Pancreas (tissue), 10 donors: Measurements from ENCODE around the gene ADAR. TPM values are rescaled to one million over a fixed set of nuclear protein-coding genes. Genes with fewer than 3 reads are reported as not detected.

Source experiments
- ATAC-seq, 4 donors: fragments of 200-7000 bp; cut with Tn5 transposase; one replicate each; pipeline versions ENCODE4 v1.8.0 to v1.9.1; 2020; ENCODE audit warnings: mild to moderate bottlenecking in 4 of 4, moderate library complexity in 4 of 4
- DNase-seq, 6 donors: peaks; one replicate each; pipeline ENCODE4 v3.0.0-alpha.2; 2020
- FAIRE-seq: peaks from 2 replicates; lab custom pipeline; 2012; peaks lifted over from hg19 to GRCh38; lab: Jason Lieb, UNC
- H3K27ac ChIP-seq, 4 donors: fragments of 200-600 bp; sonication (generic); 1 replicate in 3 of 4; 2 replicates in 1 of 4; pipeline versions ENCODE4 v1.5.0 to v1.8.0; 2020
- H3K27me3 ChIP-seq, 4 donors: fragments of 200-600 bp; one replicate each; pipeline ENCODE4 v1.8.0; 2021
- H3K36me3 ChIP-seq, 3 donors: fragments of 200-600 bp; sonication (generic) in 1 of 3; one replicate each; pipeline versions ENCODE4 v1.5.0 to v1.8.0; 2020 to 2021
- H3K4me1 ChIP-seq, 3 donors: fragments of 200-600 bp; one replicate each; pipeline ENCODE4 v1.8.0; 2021
- H3K4me3 ChIP-seq, 4 donors: fragments of 200-600 bp; sonication (generic) in 2 of 4; one replicate each; pipeline versions ENCODE4 v1.5.0 to v1.8.0; 2020 to 2021
- H3K9me3 ChIP-seq, 4 donors: fragments of 200-600 bp; one replicate each; pipeline ENCODE4 v1.8.0; 2021
- WGBS, 2 donors: extraction: QIAGEN DNeasy Blood & Tissue Kit; methylation state at CpG; one replicate each; pipeline ENCODE4 v1.1.7; 2013; 5-methylcytosine and 5-hydroxymethylcytosine counted together
- intact Hi-C, 3 donors: fragments of 100-400 bp; cut with DNase I; formaldehyde crosslinking; loops; one replicate each; pipeline versions ENCODE4 v1.11.1 to v1.14.2; 2022
- polyA plus RNA-seq, 2 donors: library from polyadenylated mRNA; stranded (reverse); fragments of 200-250 nt; gene quantifications; one replicate each; pipeline ENCODE4 v1.2.3, GENCODE V29; 2013
- total RNA-seq, 6 donors: library from RNA; stranded (reverse); fragmentation: NEBNext Ultra II Directional in 4 of 6; extraction: Animal tissue kit (Norgen Biotek cat#: 25700) in 4 of 6; gene quantifications; one replicate each; pipeline versions ENCODE4 v1.2.1 to v1.2.4, GENCODE V29; 2021 to 2023
- TF ChIP-seq, protein P1 (sequence below), 4 donors: fragments of 200-600 bp; sonication (generic) in 3 of 4; IDR thresholded peaks; one replicate each; pipeline versions ENCODE4 v1.5.0 to v1.8.0; 2021; ENCODE audit warnings: antibody characterized with exemption in 4 of 4
- donor health status: healthy with polysubstance abuse.
- donor health status: DM: no; HTN: no; CAD: no; lungs with moderate emphysema.
- donor health status: DM: no; HTN: no; CAD: no.
- donor health status: control.
- donor health status: control.
- donor health status: Bipolar disorder and iron deficiency.
- donor health status: DM: yes; HTN: yes; CAD: no.
- donor health status: DM: no; HTN: no; CAD: no.
- donor health status: DM: no; HTN: no; CAD: no.
- donor health status: DM: yes; HTN: yes; CAD: no.

The ADAR gene
- total and polyA plus RNA-seq, 8 donors = 19.4 to 94.2 (median 47.3) TPM

DNA sequence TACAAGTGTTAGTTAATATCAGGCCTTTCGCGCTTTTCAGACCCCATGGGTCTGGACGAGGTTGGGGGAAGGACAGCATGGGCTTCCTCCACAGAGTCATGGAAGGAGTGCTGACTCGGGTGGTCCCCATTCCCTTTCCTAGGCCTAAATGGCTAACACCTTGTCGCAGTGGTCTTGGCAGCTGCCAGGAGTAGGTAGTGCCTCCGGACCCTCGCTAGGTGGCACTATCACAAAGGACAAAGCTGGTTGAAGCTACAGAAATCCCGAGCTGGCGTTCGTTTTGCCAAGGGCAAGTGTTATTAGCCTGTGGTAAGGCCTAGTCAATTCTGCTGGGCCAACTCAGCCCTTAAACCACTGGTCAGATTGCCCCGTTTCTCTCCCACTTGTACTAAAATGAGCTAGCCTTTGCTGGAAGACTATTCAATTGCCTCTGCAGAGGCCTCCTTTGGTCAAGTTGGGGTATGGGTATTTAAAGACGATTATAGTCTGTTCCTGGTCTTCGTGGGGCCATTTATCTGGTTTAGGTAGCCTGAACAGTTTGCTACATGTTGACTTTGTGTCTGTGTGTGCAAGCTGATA, 48.4 kb downstream of the ADAR start:
- 3 to 4% methylated on average over 13 of the region's 13 CpGs for WGBS, 2 donors
- Histone ChIP-seq H3K36me3 (peaks cover 1 to 13% (median 5%) of the 10 kb centered on the region in 3 donors), H3K9me3 (no peaks in the 10 kb centered on the region), H3K4me1 (peaks cover 8 to 12% (median 12%) of the 10 kb centered on the region in 3 donors), H3K27ac (peak overlapping the region; percentile 66 to 93 (median 89)), H3K27me3 (no peaks in the 10 kb centered on the region), H3K4me3 (peak overlapping the region; percentile 18 to 88 (median 54))
- DNase-seq = peak; percentile 78 to 94 (median 89)
- FAIRE-seq = no peak
- ATAC-seq = peak; percentile 75 to 89 (median 82)
- TF ChIP-seq, protein P1, sequence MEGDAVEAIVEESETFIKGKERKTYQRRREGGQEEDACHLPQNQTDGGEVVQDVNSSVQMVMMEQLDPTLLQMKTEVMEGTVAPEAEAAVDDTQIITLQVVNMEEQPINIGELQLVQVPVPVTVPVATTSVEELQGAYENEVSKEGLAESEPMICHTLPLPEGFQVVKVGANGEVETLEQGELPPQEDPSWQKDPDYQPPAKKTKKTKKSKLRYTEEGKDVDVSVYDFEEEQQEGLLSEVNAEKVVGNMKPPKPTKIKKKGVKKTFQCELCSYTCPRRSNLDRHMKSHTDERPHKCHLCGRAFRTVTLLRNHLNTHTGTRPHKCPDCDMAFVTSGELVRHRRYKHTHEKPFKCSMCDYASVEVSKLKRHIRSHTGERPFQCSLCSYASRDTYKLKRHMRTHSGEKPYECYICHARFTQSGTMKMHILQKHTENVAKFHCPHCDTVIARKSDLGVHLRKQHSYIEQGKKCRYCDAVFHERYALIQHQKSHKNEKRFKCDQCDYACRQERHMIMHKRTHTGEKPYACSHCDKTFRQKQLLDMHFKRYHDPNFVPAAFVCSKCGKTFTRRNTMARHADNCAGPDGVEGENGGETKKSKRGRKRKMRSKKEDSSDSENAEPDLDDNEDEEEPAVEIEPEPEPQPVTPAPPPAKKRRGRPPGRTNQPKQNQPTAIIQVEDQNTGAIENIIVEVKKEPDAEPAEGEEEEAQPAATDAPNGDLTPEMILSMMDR (IDR thresholded peaks at IDR 0.05) = peak; percentile 88 to 94 (median 90)
- intact Hi-C loops = loop anchor here in 2 of 3 donors (10.0 kb wide), 2 partner anchors 195 to 325 kb away; no protein-coding TSS in a partner anchor

DNA sequence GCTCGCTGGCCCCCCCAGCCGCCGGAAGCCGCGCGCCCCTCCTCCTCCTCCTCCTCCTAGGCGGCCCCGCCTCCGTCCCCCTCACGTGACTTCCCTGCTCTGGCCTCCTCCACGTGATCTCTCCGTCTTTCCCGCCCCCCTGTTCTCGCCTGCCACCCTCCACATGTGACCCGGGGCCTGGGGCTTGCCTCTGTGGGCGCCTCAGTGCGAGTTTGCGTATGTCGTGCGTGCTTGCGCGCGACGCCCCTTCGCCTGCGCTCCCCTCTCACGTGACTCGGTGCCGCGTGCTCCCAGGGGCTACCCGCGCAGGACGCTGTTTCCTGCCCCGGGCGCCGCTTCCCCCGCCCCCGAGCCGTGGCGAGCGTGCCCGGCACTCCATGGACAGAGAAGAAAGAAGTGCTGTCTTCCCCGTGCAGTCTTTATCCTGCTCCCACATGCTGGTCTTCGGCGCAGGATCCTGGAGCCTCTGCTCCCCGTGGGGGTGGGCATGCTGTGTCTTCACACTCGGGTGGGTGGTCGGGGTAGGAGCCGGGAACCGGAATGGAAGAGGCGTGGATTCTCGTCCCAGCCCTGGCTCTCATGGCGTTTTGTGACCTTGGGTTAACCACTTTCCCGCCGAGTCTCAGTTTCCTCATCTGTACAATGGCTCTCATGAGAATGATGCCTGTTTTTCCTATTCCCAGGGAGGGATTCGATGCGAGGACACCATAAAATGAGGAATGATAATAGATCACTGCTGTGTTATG, 49.1 kb downstream of the ADAR start:
- DNase-seq (peak; percentile 98 to 100 (median 99)), FAIRE-seq (no peak), ATAC-seq (peak; percentile 90 to 96 (median 94))
- Histone ChIP-seq H3K9me3 (no peaks in the 10 kb centered on the region), H3K4me1 (peaks cover 8 to 12% (median 12%) of the 10 kb centered on the region in 3 donors), H3K4me3 (peak overlapping the region; percentile 45 to 88 (median 76)), H3K27me3 (no peaks in the 10 kb centered on the region), H3K36me3 (peaks cover 7 to 19% (median 7%) of the 10 kb centered on the region in 3 donors), H3K27ac (peak overlapping the region; percentile 66 to 93 (median 89))
- 0 to 1% methylated on average over 47 to 57 of the region's 57 CpGs for WGBS, 2 donors
- intact Hi-C loops = loop anchor here in 1 of 3 donors (10.0 kb wide), 1 partner anchor 326 kb away; no protein-coding TSS in a partner anchor
- TF ChIP-seq, protein P1 (IDR thresholded peaks at IDR 0.05) = no peak

DNA sequence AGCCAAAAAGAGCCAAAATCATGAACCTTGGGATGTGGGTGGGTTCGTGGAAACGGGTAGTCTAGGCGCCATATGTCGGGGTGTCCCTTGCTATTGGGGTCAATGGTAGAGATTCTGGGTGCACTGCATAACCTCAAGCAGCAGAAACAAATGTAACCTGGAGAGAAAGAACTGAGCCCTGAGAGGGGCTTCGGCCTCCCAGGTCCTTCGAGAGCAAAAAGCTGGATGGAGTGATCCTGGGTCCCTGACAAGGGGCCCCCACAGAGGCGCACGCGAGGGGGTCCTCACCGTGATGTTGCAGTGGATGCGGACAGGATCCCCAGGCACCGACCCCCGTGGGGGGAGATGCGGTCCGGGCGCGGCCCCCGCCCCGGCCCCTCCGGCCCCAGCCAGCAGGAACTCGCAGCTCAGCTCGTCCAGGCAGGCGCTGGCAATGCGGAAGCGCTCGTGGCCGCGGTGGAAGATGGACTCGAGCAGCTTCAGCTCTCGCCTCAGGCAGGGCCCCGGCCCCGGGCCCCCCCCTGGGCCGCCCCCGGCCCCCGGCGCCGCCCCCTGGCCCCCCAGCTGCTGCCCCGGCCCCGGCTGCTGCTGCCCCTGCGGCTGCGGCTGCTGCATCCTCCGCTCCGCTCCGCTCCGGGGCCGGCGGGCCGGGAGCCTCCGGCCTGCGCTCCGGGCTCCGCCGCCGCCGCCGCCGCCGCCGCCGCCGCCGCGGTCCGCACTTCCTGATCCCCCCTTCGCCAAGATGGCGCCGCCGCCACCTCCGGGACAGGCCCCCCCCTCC, 49.9 kb downstream of the ADAR start, which contains the start of gene UBE2Q1:
UBE2Q1 (minus strand) TSS at position 724 of the 781 bp plus-strand sequence; CDS start at position 615, 109 bp downstream.
- TF ChIP-seq, protein P1 (IDR thresholded peaks at IDR 0.05) = no peak
- no peaks in the 10 kb centered on the region for H3K27me3 ChIP-seq
- FAIRE-seq (no peak), ATAC-seq (no peak), DNase-seq (peak; percentile 50 to 87 (median 70))
- no peaks in the 10 kb centered on the region for H3K9me3 ChIP-seq
- peak within 1 kb of the TSS; percentile 88 to 91 (median 89) for H3K4me3 ChIP-seq
- H3K27ac ChIP-seq = peak within 1 kb of the TSS; percentile 74 to 93 (median 89)
- H3K4me1 ChIP-seq = peaks cover 8 to 12% (median 12%) of the 10 kb centered on the region in 3 donors
- H3K36me3 ChIP-seq = peaks cover 10 to 26% (median 13%) of the 10 kb centered on the region in 3 donors
- intact Hi-C loops = loop anchor here in 1 of 3 donors (10.0 kb wide), 1 partner anchor 327 kb away; no protein-coding TSS in a partner anchor
- WGBS, 2 donors = 1 to 2% methylated on average over 27 to 69 of the region's 69 CpGs

DNA sequence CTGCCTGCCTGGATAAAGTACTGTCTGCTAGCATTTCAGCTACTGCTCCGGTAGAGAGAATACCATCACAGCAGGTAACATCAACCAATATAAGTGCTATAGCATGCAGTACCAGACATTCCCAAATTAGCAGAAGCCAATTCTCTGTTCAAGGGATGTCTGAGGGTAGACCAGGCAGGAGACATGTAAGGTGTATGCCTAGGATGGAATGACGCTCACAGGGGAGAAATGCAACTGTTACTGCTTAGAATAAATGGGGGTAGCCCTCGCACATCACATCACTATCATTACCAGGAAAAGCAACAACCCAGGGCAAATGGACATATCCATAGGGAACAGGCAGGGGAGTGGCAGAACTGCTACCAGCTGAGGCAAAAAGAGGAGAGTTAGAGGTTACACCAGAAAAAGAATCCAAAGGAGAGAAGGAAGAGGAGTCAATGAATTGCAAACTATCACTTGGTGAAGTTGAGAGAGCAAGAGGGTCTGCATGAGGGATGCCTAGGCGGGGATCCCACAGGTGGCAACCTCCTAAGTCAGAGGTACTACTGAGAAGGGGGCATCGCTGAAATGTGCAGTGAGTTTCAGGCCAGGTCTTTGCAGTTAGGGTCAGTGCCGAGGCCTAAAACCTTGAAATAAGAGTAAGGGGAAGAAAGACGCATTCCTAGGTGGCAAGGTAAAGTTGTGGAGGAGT, 50.6 kb downstream of the ADAR start:
- Histone ChIP-seq H3K4me3 (peak overlapping the region; percentile 88 to 91 (median 89)), H3K27me3 (no peaks in the 10 kb centered on the region), H3K9me3 (no peaks in the 10 kb centered on the region), H3K4me1 (peaks cover 8 to 12% (median 12%) of the 10 kb centered on the region in 3 donors), H3K36me3 (peaks cover 17 to 33% (median 18%) of the 10 kb centered on the region in 3 donors), H3K27ac (peak overlapping the region in 1 of 4 donors; percentile 66)
- TF ChIP-seq, protein P1 (IDR thresholded peaks at IDR 0.05) = no peak
- FAIRE-seq (no peak), DNase-seq (no peak), ATAC-seq (no peak)
- 4% methylated on average over 7 of the region's 7 CpGs for WGBS, 2 donors
- intact Hi-C loops = loop anchor here in 1 of 3 donors (10.0 kb wide), 1 partner anchor 327 kb away; no protein-coding TSS in a partner anchor
